ENCODE results near the gene SYTL4. TPM values are rescaled to one million over a fixed set of nuclear protein-coding genes. Genes with fewer than 3 reads are reported as not detected.

SYTL4 gene
- total and polyA plus RNA-seq, 3 experiments from 2014 or later = not detected

DNA sequence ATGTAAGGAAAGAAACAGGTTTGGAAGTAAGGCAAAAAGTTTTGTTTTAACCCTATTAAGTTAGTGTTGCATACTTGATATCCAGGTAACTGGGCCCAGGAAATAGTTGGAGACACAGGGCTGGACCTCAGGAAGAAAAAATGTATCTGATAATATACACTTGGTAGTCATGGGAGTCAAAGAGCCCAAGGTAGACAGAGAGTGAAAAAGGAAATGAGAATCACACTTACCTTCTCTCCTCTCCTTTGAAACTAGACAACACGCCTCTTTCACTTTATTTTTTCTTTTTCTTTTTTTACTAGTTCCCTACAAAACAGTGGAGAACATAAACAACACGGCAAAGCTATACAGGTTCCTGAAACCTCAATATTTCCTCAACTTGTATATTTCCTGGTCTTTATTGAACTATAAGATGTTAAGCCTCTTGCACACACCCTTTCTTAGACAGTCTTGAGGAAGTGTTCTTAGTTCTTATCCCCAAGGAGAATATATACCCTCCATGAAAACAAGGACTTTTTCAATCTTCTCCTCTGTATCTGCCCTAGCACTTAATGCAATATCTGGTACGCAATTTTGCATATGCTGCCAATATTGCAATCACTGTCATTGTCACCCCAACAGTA lies 27.2 kb downstream of the SYTL4 start:
- H3K27me3 ChIP-seq (ENCODE audit: insufficient read depth, low read length, poor library complexity, severe bottlenecking) = no peaks in the 10 kb centered on the region
- CTCF ChIA-PET = no interaction called here
- Mint-ChIP-seq H3K27ac (no peak overlapping the region), H3K27me3 (peaks cover 7 to 28% of the 10 kb centered on the region in 2 donors), H3K9me3 (no peaks in the 10 kb centered on the region), H3K4me1 (no peaks in the 10 kb centered on the region), H3K4me3 (no peak overlapping the region), H3K36me3 (no peaks in the 10 kb centered on the region)
- no peaks in the 10 kb centered on the region for H3K36me3 ChIP-seq (ENCODE audit: insufficient read depth, low read length)
- no peak overlapping the region for H3K4me3 ChIP-seq (ENCODE audit: low read length)
- no peak for DNase-seq
- no peaks in the 10 kb centered on the region for H3K9me3 ChIP-seq (ENCODE audit: low read length)
- H3K4me1 ChIP-seq (ENCODE audit: insufficient read depth, low read length) = no peaks in the 10 kb centered on the region
- H3K27ac ChIP-seq (ENCODE audit: low read depth, low read length) = no peak overlapping the region
- POLR2A ChIA-PET = no interaction called here

DNA sequence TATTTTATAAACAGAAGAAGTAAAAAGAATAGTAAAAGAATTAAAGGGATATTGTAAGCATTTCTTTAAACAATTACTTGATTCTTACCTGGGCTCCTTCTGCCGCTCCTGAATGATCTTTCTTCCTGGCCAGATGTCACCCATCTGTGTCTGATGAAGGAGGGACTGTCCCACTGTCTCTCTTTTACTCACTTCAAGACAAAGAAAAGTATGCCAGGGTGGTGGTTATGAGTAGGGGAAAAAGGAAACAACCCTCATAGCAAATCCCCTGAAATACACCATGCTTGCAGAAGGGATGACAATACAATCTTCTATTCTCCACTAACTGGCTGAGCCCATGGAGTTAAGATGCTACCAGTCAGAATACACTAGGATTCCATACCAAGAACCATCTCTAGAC lies 31.1 kb downstream of the SYTL4 start:
- ChIA-PET CTCF (no interaction called here), POLR2A (no interaction called here)
- H3K4me1 Mint-ChIP-seq = no peaks in the 10 kb centered on the region
- H3K4me1 ChIP-seq (ENCODE audit: insufficient read depth, low read length) = no peaks in the 10 kb centered on the region
- no peak overlapping the region for H3K27ac Mint-ChIP-seq
- H3K9me3 ChIP-seq (ENCODE audit: low read length) = no peaks in the 10 kb centered on the region
- H3K36me3 ChIP-seq (ENCODE audit: insufficient read depth, low read length) = no peaks in the 10 kb centered on the region
- no peaks in the 10 kb centered on the region for H3K9me3 Mint-ChIP-seq
- DNase-seq = no peak
- no peaks in the 10 kb centered on the region for H3K36me3 Mint-ChIP-seq
- H3K4me3 Mint-ChIP-seq = no peak overlapping the region
- H3K4me3 ChIP-seq (ENCODE audit: low read length) = no peak overlapping the region
- H3K27ac ChIP-seq (ENCODE audit: low read depth, low read length) = no peak overlapping the region
- peaks cover 10 to 20% of the 10 kb centered on the region in 2 donors for H3K27me3 Mint-ChIP-seq
- H3K27me3 ChIP-seq (ENCODE audit: insufficient read depth, low read length, poor library complexity, severe bottlenecking) = no peaks in the 10 kb centered on the region

DNA sequence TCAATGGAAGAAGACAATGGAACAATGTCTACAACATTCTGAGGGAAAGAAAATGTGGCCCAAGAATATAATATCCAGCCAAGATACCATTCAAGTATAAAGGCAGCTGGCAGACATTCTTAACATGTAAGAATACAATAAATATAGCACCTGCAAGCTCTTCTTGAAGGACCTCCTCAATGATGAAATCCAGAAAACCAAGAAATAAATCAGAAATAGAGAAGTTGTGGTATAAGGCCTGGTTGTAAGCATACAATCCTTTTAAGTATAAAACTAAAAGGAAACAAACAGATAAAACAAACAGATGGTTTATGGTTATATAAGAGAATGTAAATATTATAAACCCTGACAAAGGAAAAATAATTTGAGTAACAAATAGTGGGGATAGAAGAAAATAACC lies 33.4 kb downstream of the SYTL4 start:
- ChIA-PET POLR2A (no interaction called here), CTCF (no interaction called here)
- DNase-seq = no peak
- H3K27me3 ChIP-seq (ENCODE audit: insufficient read depth, low read length, poor library complexity, severe bottlenecking) = no peaks in the 10 kb centered on the region
- Mint-ChIP-seq H3K4me1 (no peaks in the 10 kb centered on the region), H3K36me3 (no peaks in the 10 kb centered on the region), H3K9me3 (no peaks in the 10 kb centered on the region), H3K27ac (no peak overlapping the region), H3K27me3 (peaks cover 4 to 18% of the 10 kb centered on the region in 2 donors), H3K4me3 (no peak overlapping the region)
- H3K36me3 ChIP-seq (ENCODE audit: insufficient read depth, low read length) = no peaks in the 10 kb centered on the region
- no peak overlapping the region for H3K27ac ChIP-seq (ENCODE audit: low read depth, low read length)
- H3K4me1 ChIP-seq (ENCODE audit: insufficient read depth, low read length) = no peaks in the 10 kb centered on the region
- H3K4me3 ChIP-seq (ENCODE audit: low read length) = no peak overlapping the region
- no peaks in the 10 kb centered on the region for H3K9me3 ChIP-seq (ENCODE audit: low read length)

DNA sequence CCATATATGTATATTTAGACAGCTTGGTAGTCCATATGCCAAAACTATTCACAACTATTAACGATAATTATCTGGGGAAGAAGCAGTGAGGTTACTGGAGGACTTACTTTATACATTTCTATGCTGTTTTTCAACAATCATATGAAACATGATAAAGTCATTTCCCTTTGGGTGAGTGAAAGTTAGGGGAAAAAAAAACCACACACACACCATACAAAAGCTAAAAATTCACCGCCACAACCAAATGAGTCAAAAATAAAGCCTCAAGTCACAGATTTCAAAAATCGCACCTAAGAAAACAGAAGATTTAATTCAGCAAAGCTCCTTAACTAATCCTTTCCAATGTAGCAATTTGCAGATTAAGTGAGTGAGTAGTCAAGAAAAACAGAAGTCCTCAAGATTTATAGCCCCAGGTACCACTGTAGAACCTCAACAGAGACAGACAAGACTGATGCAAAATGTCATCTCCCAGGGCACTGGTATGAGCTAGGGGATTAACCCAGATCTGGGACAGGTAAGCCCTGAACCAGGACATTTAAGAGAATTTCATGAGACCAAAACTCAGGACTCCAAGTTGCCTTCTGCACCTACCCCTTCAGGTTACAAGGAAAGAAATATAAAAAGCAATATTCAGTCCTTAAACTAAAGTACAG lies 35.1 kb downstream of the SYTL4 start:
- ChIA-PET CTCF (no interaction called here), POLR2A (no interaction called here)
- Mint-ChIP-seq H3K4me1 (no peaks in the 10 kb centered on the region), H3K9me3 (no peaks in the 10 kb centered on the region), H3K27ac (no peak overlapping the region), H3K36me3 (no peaks in the 10 kb centered on the region), H3K4me3 (no peak overlapping the region), H3K27me3 (peaks cover 7 to 29% of the 10 kb centered on the region in 2 donors)
- DNase-seq = no peak
- no peaks in the 10 kb centered on the region for H3K27me3 ChIP-seq (ENCODE audit: insufficient read depth, low read length, poor library complexity, severe bottlenecking)
- no peaks in the 10 kb centered on the region for H3K36me3 ChIP-seq (ENCODE audit: insufficient read depth, low read length)
- no peak overlapping the region for H3K4me3 ChIP-seq (ENCODE audit: low read length)
- no peaks in the 10 kb centered on the region for H3K9me3 ChIP-seq (ENCODE audit: low read length)
- no peaks in the 10 kb centered on the region for H3K4me1 ChIP-seq (ENCODE audit: insufficient read depth, low read length)
- H3K27ac ChIP-seq (ENCODE audit: low read depth, low read length) = no peak overlapping the region

DNA sequence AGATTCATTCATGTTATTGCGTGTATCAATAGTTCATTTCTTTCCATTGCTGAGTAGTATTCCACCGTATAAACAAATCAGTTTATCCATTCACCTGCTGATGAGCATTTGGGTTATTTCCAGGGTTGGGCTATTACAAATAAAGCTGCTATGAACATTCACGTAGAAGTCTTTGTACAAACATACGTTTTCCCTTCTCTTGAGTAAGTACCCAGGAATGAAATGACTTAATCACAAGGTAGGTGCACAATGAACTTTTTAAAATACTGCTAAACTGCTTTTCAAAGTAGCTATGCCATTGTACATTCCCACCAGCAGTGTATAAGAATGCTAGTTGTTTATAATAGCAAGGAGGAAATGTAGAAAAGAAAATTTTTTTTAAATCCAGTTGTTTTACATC lies 35.9 kb downstream of the SYTL4 start:
- H3K36me3 ChIP-seq (ENCODE audit: insufficient read depth, low read length) = no peaks in the 10 kb centered on the region
- DNase-seq = no peak
- peaks cover 8 to 27% of the 10 kb centered on the region in 2 donors for H3K27me3 Mint-ChIP-seq
- H3K4me1 ChIP-seq (ENCODE audit: insufficient read depth, low read length) = no peaks in the 10 kb centered on the region
- CTCF ChIA-PET = no interaction called here
- no peaks in the 10 kb centered on the region for H3K9me3 ChIP-seq (ENCODE audit: low read length)
- no peak overlapping the region for H3K4me3 ChIP-seq (ENCODE audit: low read length)
- no peak overlapping the region for H3K4me3 Mint-ChIP-seq
- POLR2A ChIA-PET = no interaction called here
- no peak overlapping the region for H3K27ac Mint-ChIP-seq
- H3K4me1 Mint-ChIP-seq = no peaks in the 10 kb centered on the region
- H3K27me3 ChIP-seq (ENCODE audit: insufficient read depth, low read length, poor library complexity, severe bottlenecking) = no peaks in the 10 kb centered on the region
- no peaks in the 10 kb centered on the region for H3K36me3 Mint-ChIP-seq
- H3K27ac ChIP-seq (ENCODE audit: low read depth, low read length) = no peak overlapping the region
- no peaks in the 10 kb centered on the region for H3K9me3 Mint-ChIP-seq

DNA sequence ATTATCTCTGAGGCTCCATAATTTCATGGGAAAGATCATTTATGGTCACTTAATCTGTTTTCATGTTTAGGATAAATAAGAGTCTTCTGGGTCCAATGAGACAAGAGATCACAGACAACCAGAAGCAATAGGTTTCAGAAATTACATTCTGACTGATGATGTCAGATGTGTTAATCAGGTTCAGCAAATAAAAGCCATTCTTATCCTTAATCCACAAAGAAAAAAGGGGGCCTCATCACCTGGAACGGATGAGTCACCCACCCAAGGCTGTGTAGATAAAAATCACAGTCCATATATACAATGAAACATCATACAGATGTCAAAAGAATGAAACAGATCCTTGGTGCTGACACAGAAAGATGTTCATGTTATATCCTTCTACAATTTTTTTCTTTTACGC lies 36.6 kb downstream of the SYTL4 start:
- Mint-ChIP-seq H3K27ac (no peak overlapping the region), H3K9me3 (no peaks in the 10 kb centered on the region), H3K4me3 (no peak overlapping the region), H3K4me1 (no peaks in the 10 kb centered on the region), H3K27me3 (peaks cover 8 to 25% of the 10 kb centered on the region in 2 donors), H3K36me3 (no peaks in the 10 kb centered on the region)
- Histone ChIP-seq H3K9me3 (ENCODE audit: low read length) (no peaks in the 10 kb centered on the region), H3K4me1 (ENCODE audit: insufficient read depth, low read length) (no peaks in the 10 kb centered on the region), H3K27ac (ENCODE audit: low read depth, low read length) (no peak overlapping the region), H3K27me3 (ENCODE audit: insufficient read depth, low read length, poor library complexity, severe bottlenecking) (no peaks in the 10 kb centered on the region), H3K4me3 (ENCODE audit: low read length) (no peak overlapping the region), H3K36me3 (ENCODE audit: insufficient read depth, low read length) (no peaks in the 10 kb centered on the region)
- ChIA-PET CTCF (no interaction called here), POLR2A (no interaction called here)
- no peak for DNase-seq

DNA sequence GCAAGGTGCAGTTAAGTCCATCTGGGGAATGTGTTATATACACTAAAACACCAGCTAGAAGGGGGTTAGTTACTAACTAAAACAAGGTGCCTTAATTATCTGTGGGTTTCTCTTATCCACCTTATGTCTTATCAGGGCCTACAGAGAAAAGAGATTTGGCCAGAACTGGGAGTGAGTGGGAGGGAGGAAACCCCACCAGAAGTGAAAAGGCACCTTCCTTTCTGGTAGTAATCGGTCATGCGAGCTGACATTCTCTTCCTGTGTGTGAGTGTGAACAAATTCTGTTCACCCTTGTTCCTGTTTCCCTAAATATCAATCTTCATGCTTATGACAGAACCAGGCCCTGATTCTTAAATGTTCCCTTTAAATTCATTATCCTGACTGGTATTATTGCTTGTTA lies 44.4 kb downstream of the SYTL4 start:
- ChIA-PET POLR2A (no interaction called here), CTCF (interaction anchor here (1.2 kb wide), 1 partner anchor 81 kb away, joined by 3 read pairs; no protein-coding TSS in a partner anchor)
- Histone ChIP-seq H3K36me3 (ENCODE audit: insufficient read depth, low read length) (no peaks in the 10 kb centered on the region), H3K4me1 (ENCODE audit: insufficient read depth, low read length) (no peaks in the 10 kb centered on the region), H3K27ac (ENCODE audit: low read depth, low read length) (no peak overlapping the region), H3K4me3 (ENCODE audit: low read length) (no peak overlapping the region), H3K27me3 (ENCODE audit: insufficient read depth, low read length, poor library complexity, severe bottlenecking) (no peaks in the 10 kb centered on the region), H3K9me3 (ENCODE audit: low read length) (no peaks in the 10 kb centered on the region)
- H3K27me3 Mint-ChIP-seq = peaks cover 4 to 6% of the 10 kb centered on the region in 2 donors
- H3K36me3 Mint-ChIP-seq = no peaks in the 10 kb centered on the region
- no peak for DNase-seq
- no peak overlapping the region for H3K4me3 Mint-ChIP-seq
- peak overlapping the region in 2 of 8 donors; percentile 14 to 67 for H3K27ac Mint-ChIP-seq
- no peaks in the 10 kb centered on the region for H3K9me3 Mint-ChIP-seq
- peaks cover 0 to 7% (median 3%) of the 10 kb centered on the region in 3 donors for H3K4me1 Mint-ChIP-seq

DNA sequence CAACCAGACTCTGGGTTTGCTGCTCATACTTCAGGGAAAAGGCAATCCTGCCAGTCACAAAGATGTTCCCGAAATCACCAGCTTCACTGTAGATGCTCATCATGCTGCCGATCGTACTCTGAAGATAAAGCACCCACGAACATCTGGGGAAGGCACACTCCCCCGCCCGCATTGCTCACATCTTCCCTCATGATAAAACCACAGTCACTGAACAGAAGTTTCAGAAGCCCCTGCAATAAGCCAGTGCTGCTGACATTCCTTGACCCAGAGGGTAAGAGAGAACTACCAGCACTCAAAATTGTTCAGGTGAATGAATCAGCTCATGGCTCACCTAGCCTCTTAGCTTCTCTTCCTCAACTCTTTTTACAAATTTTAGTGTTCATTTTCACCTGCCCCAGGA lies 44.8 kb downstream of the SYTL4 start:
- Histone ChIP-seq H3K27ac (ENCODE audit: low read depth, low read length) (no peak overlapping the region), H3K4me3 (ENCODE audit: low read length) (no peak overlapping the region), H3K9me3 (ENCODE audit: low read length) (no peaks in the 10 kb centered on the region), H3K4me1 (ENCODE audit: insufficient read depth, low read length) (no peaks in the 10 kb centered on the region), H3K27me3 (ENCODE audit: insufficient read depth, low read length, poor library complexity, severe bottlenecking) (no peaks in the 10 kb centered on the region), H3K36me3 (ENCODE audit: insufficient read depth, low read length) (no peaks in the 10 kb centered on the region)
- Mint-ChIP-seq H3K4me1 (peaks cover 0 to 7% (median 3%) of the 10 kb centered on the region in 3 donors), H3K4me3 (no peak overlapping the region), H3K27me3 (peaks cover 4% of the 10 kb centered on the region in 2 donors), H3K27ac (peak overlapping the region in 1 of 8 donors; percentile 67), H3K9me3 (no peaks in the 10 kb centered on the region), H3K36me3 (no peaks in the 10 kb centered on the region)
- DNase-seq = no peak
- ChIA-PET CTCF (no interaction called here), POLR2A (no interaction called here)
